ENCODE data around the gene VCP.
A peak's percentile ranks its signal among the peaks of the same experiment; 100 is the strongest.
"Not testable (repeated sequence)": the region's sequence is repeated elsewhere in the genome, so short reads cannot be mapped to it uniquely, and the experiment has no call there.

VCP gene

GRCh38 chr9:35057271-35057620 lies 15.2 kb downstream of the VCP start:
- no peak for DNase-seq

- DNase-seq: no peak
These were observed 15.7 kb downstream of the VCP start for GRCh38 chr9:35056571-35057270.

GRCh38 chr9:35054871-35055644 lies 17.4 kb downstream of the VCP start:
- no peak for DNase-seq

DNA sequence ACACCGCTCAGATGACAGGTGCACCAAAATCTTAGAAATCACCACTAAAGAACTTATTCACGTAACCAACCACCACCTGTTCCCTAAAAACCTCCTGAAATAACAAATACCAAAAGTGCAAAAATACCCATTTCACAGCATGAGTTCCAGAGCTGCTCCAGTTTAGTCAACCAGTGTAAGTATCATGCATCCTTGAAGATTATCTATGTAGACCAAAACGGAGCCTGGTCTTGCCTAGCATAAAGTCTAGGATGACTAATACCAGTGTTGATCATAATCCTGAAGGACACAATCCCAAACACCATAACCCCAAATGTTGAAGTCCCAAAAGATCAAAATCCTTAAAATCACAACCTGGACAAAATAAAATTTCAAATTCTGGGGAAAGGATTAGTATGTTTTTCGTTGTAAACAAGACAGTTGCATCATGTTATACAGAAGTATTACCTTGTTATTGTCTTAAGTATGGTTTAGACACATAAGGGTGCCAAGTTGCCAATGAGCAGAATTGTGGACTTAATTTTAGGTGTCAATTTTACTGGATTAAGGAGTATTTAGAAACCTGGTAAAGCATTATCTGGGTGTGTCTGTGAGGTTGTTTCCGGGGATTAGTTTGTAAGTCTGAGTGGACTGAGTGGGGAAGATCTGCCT lies 18.1 kb downstream of the VCP start:
- DNase-seq: no peak

GRCh38 chr9:35051069-35051967 lies 21.1 kb downstream of the VCP start:
- DNase-seq: peak; percentile 53

- DNase-seq: no peak
These were observed 23.9 kb downstream of the VCP start for GRCh38 chr9:35048511-35048910.

- no peak for DNase-seq
These were observed 28.4 kb downstream of the VCP start for GRCh38 chr9:35044071-35044470.

DNA sequence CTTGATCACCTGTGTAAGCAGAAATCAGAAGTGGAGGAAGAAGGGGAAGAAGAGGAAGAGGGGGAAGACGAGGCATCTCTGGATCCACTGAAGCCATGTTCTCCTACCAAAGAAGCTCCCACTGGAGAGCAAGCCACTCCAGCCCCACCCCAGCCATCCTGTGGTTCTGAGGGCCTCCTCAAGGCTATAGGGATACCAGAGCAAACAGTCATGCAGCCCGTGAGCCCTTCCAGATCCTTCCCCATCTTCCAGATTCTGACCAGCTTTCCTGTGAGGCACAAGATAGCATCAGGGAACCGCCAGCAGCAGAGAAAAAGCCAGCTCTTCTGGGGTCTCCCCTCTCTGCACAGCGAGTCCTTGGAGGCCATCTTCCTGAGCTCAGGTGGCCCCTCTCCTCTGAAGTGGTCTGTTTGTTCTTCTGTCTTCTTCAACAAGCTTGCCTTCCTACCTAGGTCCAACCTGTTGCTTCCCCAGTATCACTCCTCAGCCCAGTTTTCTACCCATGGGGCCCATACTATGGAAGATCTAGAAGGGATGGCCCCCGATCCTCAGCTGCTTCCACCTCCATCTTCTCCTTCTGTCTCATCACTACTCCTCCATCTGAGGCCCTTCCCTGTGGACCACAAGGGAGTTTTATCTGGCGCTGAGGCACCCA lies 29.4 kb downstream of the VCP start:
- DNase-seq: no peak

- DNase-seq: no peak
These were observed 30.3 kb downstream of the VCP start for GRCh38 chr9:35042081-35042604.

- DNase-seq: no peak
These were observed 36.3 kb downstream of the VCP start for GRCh38 chr9:35035851-35036701.

DNA sequence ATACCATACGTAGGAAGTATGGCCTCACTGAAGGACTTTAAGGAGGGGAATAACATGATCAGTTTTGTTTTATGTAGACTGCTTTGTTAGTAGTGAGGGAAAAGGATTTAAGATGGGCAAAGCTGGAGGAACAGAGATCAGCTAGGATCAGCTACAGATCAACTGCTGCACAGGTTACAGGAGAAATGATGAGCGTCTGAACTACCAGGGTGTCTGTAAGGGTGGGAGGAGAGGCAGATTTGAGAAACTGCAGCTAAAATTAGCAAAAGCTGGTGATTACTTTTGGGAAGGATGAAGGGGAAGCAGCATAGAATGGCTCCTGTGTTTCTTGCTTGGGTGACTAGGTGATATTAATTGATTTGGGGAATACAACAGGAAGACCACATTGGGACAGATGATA lies 39.3 kb downstream of the VCP start:
- DNase-seq: no peak

DNA sequence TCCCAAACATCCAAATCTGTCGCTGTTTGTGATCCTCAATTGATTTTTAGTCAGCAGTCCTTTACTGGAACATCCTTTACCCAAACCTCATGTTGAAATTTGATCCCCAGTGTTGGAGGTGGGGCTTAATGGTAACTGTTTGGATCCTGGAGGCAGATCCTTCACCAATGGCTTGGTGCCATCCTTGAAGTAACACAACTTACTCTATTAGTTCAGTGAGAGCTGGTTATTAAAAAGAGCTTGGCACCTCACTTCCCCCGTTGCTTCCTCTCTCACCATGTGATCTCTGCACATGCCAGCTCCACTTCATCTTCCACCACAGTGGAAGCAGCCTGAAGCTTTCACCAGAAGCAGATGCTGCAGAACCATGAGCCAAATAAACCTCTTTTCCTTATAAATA lies 42.6 kb downstream of the VCP start:
- no peak for DNase-seq

DNA sequence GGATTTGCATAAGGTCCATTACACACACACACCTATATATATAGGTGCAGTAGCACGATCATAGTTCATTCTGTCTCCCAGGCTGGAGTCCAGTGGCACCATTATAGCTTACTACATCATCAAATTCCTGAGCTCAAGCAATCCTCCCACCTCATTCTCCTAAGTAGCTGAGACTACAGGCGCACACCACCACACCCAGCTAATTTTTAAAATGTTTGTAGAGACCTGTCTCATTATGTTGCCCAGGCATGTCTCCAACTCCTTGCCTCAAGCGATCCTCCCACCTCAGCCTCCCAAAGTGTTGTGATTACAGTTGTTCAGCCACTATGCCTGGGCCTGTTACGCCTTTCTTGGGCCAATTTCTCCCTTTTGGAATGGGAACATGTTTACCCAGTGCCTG lies 43.2 kb downstream of the VCP start:
- DNase-seq: no peak

DNA sequence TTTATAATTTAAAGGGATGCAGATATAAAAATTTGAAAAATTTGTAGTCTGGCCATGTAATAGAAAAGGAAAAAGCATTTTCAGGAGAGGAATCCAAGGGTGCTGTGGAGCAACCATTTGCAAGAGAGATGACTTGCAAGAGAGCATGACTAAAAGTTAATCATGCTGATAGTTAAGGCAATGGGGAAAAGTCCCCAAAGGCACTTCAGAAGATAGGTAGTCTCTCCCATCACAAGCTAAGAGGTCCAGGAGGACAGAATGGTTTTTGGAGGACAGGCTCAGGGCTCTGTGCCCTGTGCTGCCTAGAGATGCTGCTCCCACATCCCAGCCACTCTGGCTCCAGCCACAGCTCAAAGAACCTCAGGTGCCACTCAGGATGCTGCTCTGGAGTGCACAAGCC lies 44.1 kb downstream of the VCP start:
- DNase-seq: no peak

DNA sequence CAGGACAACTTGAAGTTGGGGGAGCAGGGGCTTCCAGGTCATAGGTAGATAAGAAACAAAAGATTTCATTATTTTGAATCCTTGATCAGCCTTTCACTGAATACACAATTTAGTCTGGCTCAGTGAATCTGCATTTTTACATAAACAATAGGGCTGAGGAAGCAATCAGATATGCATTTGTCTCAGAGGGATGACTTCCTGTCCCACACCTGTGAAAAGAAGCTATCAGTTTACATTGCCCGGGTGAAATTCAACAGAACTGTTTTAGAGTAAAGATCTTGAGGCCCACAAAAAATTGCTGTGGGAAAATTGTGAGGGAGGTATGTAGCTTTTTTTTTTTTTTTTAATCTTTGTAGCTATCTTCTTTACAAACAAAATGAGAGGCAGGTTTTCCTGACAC lies 44.6 kb downstream of the VCP start:
- DNase-seq: no peak

DNA sequence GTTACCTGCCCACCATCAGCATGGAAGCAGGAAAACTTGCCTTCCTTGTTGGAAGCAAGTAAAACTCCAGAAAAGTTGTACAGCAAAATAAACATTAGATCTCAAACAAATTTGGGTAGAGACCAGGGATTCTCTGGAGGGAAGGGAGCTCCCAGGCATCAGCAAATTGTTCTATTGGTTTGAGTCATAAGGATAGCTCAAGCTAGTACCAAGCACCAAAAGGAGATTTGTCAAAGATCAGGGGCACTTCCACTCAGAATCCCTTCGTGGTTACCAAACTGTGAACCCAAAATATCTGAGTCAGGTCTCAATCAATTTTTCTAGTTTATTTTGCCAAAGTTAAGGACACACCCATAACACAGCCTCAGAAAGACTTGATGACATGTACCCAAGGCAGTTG lies 45.1 kb downstream of the VCP start:
- DNase-seq: no peak

GRCh38 chr9:35026671-35027070 lies 45.8 kb downstream of the VCP start:
- DNase-seq: no peak

- not testable (repeated sequence) for DNase-seq
These were observed 49.0 kb downstream of the VCP start for GRCh38 chr9:35023443-35023842.

GRCh38 chr9:35014517-35014916 lies 57.9 kb downstream of the VCP start:
- DNase-seq: no peak

DNA sequence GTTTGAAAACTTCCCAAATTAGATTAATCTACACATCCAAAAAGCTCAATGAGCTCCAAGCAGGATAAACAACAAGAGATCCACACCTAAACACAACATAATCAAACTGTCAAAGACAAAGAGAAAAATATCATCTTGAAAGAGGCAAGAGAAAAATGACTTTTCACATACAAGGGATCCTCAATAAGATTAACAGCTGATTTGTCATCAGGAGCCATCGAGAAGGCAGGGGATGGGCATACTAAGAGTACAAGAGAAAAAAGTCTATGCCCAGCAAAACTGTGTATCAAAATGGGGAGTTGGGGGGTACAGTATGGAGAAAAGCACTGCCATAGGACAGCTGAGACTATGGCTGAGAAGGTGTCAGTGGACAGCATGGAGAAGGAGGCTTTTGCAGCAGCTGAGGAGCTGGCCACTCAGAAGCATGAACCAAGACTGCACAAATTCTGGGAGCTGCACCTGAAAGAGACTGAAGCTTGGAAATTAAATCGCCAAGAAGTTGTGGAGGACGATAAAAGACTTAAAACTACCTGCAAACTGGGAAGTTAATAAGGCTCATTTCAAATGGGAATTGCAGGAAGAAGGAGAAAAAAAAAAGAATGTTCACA lies 62.0 kb downstream of the VCP start:
- DNase-seq: no peak

All from NCI-H1694 (cell line).